Esophagus muscularis mucosa (tissue), 4 donors: ENCODE measurements around the gene ANKRD34A. TPM values are rescaled to one million over a fixed set of nuclear protein-coding genes. Genes with fewer than 3 reads are reported as not detected.

Experiments
- DNase-seq: peaks from one replicate; pipeline ENCODE4 v3.0.0-alpha.2; 2017; ENCODE audit errors: extremely low spot score
- H3K27ac ChIP-seq, 4 donors: fragments of 200-600 bp; sonication (generic); replicated peaks in 1 of 4; 1 replicate in 3 of 4; 2 replicates in 1 of 4; pipeline ENCODE4 v1.5.1; 2016 to 2019; ENCODE audit warnings: mild to moderate bottlenecking in 1 of 4
- H3K27me3 ChIP-seq, 4 donors: fragments of 200-600 bp; sonication (generic); one replicate each; pipeline versions ENCODE4 v1.5.1 to v1.6.0; 2016 to 2019
- H3K36me3 ChIP-seq, 4 donors: fragments of 200-600 bp; sonication (generic); one replicate each; pipeline ENCODE4 v1.5.1; 2016 to 2019
- H3K4me1 ChIP-seq, 4 donors: fragments of 200-600 bp; sonication (generic); one replicate each; pipeline ENCODE4 v1.5.1; 2016 to 2019
- H3K4me3 ChIP-seq, 4 donors: fragments of 200-600 bp; sonication (generic); 1 replicate in 2 of 4; 2 replicates in 2 of 4; pipeline ENCODE4 v1.5.1; 2016 to 2019; ENCODE audit warnings: mild to moderate bottlenecking in 4 of 4, moderate library complexity in 1 of 4
- H3K9me3 ChIP-seq, 4 donors: fragments of 200-600 bp; sonication (generic); 1 replicate in 3 of 4; 2 replicates in 1 of 4; pipeline ENCODE4 v1.5.1; 2016 to 2019
- CTCF ChIP-seq, 3 experiments: fragments of 200-600 bp in 2 of 3; fragments of 450-650 bp in 1 of 3; sonication (generic) in 2 of 3; IDR thresholded peaks; one replicate each; pipeline ENCODE4 v1.5.1; 2017 to 2019; ENCODE audit warnings: antibody characterized with exemption in 3 of 3, mild to moderate bottlenecking in 2 of 3, moderate library complexity in 1 of 3
- EP300 ChIP-seq: sonication (generic); formaldehyde crosslinking; IDR thresholded peaks from one replicate; pipeline ENCODE4 v1.6.1; 2017; ENCODE audit warnings: antibody characterized with exemption
- POLR2A ChIP-seq: fragments of 450-650 bp; IDR thresholded peaks from one replicate; pipeline ENCODE4 v1.6.1; 2017; ENCODE audit warnings: antibody characterized with exemption, moderate library complexity, mild to moderate bottlenecking, low read depth
- POLR2AphosphoS5 ChIP-seq, 2 donors: sonication (generic); formaldehyde crosslinking; IDR thresholded peaks; one replicate each; pipeline ENCODE4 v1.6.1; 2017; ENCODE audit warnings: antibody characterized with exemption in 2 of 2
- WGBS: methylation state at CpG from one replicate; pipeline ENCODE4 v1.1.5; 2018; 5-methylcytosine and 5-hydroxymethylcytosine counted together
- intact Hi-C: fragments of 100-400 bp; cut with DNase I; formaldehyde crosslinking; loops from one replicate; pipeline ENCODE4 v1.15.1; 2023
- total RNA-seq, 4 donors: library from RNA; depleted of rRNA; stranded (reverse); fragments of >200 nt; gene quantifications; one replicate each; pipeline versions ENCODE4 v1.1.0 to v1.2.1, GENCODE V29; 2016

ANKRD34A gene
- total RNA-seq, 4 donors from 2014 or later = 0.66 to 1.7 (median 1.3) TPM

- Histone ChIP-seq H3K4me1 (peaks cover 7 to 25% (median 13%) of the 10 kb centered on the region in 4 donors), H3K4me3 (no peak overlapping the region), H3K36me3 (peaks cover 11 to 77% (median 49%) of the 10 kb centered on the region in 4 donors), H3K27ac (no peak overlapping the region), H3K27me3 (no peaks in the 10 kb centered on the region), H3K9me3 (no peaks in the 10 kb centered on the region)
- no peak for DNase-seq
- TF ChIP-seq EP300 = no peak
- no peak for TF ChIP-seq CTCF (IDR thresholded peaks at IDR 0.05)
- TF ChIP-seq POLR2A = no peak
- no peak for TF ChIP-seq POLR2AphosphoS5 (IDR thresholded peaks at IDR 0.05)
- 93% methylated on average over 3 of the region's 3 CpGs for WGBS
- intact Hi-C loops = no loop called here
These were observed 19.8 kb downstream of the ANKRD34A start for GRCh38 chr1:145944532-145944931.

DNA sequence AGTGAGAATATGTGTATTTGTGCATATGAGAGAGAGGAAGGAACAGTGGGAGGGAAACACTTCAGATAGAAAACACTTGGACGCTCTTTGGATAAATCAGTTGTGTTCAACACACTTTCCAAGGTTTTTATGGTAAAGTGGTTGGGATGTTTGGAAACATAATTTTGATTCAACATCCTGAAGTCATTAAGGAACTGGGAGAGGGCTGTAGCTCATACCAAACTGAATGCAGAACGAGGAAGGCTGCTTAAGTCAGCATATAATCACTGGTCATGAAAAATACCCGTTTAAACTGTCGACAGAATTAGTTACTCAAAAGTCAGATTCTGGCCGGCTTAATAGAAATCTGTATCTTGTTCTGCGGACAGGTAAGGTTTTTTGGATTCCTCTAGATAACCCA is 21.5 kb downstream of the ANKRD34A start:
- WGBS = 89% methylated on average over 6 of the region's 6 CpGs
- TF ChIP-seq POLR2A (no peak), CTCF (IDR thresholded peaks at IDR 0.05) (no peak), EP300 (no peak), POLR2AphosphoS5 (IDR thresholded peaks at IDR 0.05) (no peak)
- H3K27me3 ChIP-seq = no peaks in the 10 kb centered on the region
- H3K4me3 ChIP-seq = no peak overlapping the region
- H3K4me1 ChIP-seq = peaks cover 0 to 8% (median 0%) of the 10 kb centered on the region in 4 donors
- no peaks in the 10 kb centered on the region for H3K9me3 ChIP-seq
- no peak for DNase-seq
- H3K27ac ChIP-seq = no peak overlapping the region
- H3K36me3 ChIP-seq = peaks cover 11 to 85% (median 52%) of the 10 kb centered on the region in 4 donors
- intact Hi-C loops = no loop called here

GRCh38 chr1:145942405-145942804 is 22.0 kb downstream of the ANKRD34A start:
- no peaks in the 10 kb centered on the region for H3K27me3 ChIP-seq
- intact Hi-C loops = no loop called here
- H3K36me3 ChIP-seq = peaks cover 11 to 85% (median 54%) of the 10 kb centered on the region in 4 donors
- H3K9me3 ChIP-seq = no peaks in the 10 kb centered on the region
- no peak for TF ChIP-seq POLR2A
- no peak for TF ChIP-seq CTCF (IDR thresholded peaks at IDR 0.05)
- no peak for TF ChIP-seq EP300
- TF ChIP-seq POLR2AphosphoS5 (IDR thresholded peaks at IDR 0.05) = no peak
- H3K4me1 ChIP-seq = peaks cover 0 to 4% (median 0%) of the 10 kb centered on the region in 4 donors
- no peak for DNase-seq
- no peak overlapping the region for H3K4me3 ChIP-seq
- no peak overlapping the region for H3K27ac ChIP-seq
- WGBS = 86% methylated on average over 4 of the region's 4 CpGs

DNA sequence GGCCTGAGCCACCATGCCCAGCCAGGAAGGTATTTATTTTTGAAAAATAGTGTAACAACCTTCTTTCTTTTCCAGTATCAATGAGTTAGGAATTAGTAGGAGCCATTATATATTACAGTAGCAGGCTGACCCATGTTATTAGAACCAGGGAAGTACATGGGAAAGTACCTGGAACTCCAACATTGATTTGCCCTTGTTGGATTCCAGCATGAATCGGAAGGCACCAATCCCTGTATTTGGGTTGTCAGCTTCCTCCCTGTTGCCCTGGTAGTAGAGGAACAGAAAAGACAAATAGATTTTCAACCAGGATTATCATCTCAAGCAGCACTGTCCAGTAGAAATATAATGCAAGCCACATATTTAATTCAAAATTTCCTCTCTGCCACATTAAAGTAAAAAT is 26.9 kb downstream of the ANKRD34A start:
- no peaks in the 10 kb centered on the region for H3K9me3 ChIP-seq
- TF ChIP-seq EP300 (no peak), CTCF (IDR thresholded peaks at IDR 0.05) (no peak), POLR2AphosphoS5 (IDR thresholded peaks at IDR 0.05) (no peak), POLR2A (no peak)

DNA sequence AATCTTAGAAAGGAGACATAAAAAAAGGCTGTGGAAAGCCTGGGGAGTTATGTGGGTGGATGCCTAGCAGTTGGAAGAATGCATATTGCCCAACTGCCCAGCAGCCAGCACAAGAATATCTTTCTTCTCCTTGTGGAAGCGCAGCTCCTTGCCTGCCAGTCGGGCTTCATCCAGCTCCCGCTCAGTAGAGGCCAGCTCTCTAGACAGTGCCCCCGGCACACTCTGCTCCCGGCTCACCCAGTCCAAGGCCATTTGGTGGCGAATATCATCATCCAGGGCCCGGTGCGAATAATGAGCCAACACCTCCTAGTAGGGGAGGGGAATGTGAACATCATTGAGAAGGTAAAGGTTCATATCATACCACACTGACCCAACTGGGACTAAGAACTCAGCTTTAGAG is 28.1 kb downstream of the ANKRD34A start:
- peaks cover 25 to 91% (median 65%) of the 10 kb centered on the region in 4 donors for H3K36me3 ChIP-seq
- no peak for DNase-seq
- no peak overlapping the region for H3K4me3 ChIP-seq
- peak overlapping the region in 1 of 4 donors; percentile 8 for H3K27ac ChIP-seq
- WGBS = 72% methylated on average over 8 of the region's 8 CpGs
- no peak for TF ChIP-seq CTCF (IDR thresholded peaks at IDR 0.05)
- no peak for TF ChIP-seq POLR2AphosphoS5 (IDR thresholded peaks at IDR 0.05)
- TF ChIP-seq POLR2A = no peak
- TF ChIP-seq EP300 = no peak
- H3K9me3 ChIP-seq = no peaks in the 10 kb centered on the region
- no peaks in the 10 kb centered on the region for H3K27me3 ChIP-seq
- intact Hi-C loops = no loop called here
- H3K4me1 ChIP-seq = no peaks in the 10 kb centered on the region

More for the DNA sequence above, 26.9 kb downstream of the ANKRD34A start:
- no peak for DNase-seq
- intact Hi-C loops = no loop called here
- Histone ChIP-seq H3K36me3 (peaks cover 33 to 93% (median 69%) of the 10 kb centered on the region in 4 donors), H3K4me3 (no peak overlapping the region), H3K27me3 (no peaks in the 10 kb centered on the region), H3K4me1 (no peaks in the 10 kb centered on the region), H3K27ac (no peak overlapping the region)
- WGBS = 80% methylated on average over 1 of the region's 1 CpG
